GM12865 (cell line): Measurements from ENCODE around the gene PYCR2.

ENCODE experiments used
- DNase-seq: peaks from one replicate; pipeline ENCODE4 v3.0.0; 2010; ENCODE audit warnings: low read depth
- H3K4me3 ChIP-seq: 2 replicates; pipeline ENCODE4 v1.5.1; 2011; ENCODE audit warnings: mild to moderate bottlenecking, low read depth, low read length, control low read depth
- TF ChIP-seq, protein P1 (sequence below): IDR thresholded peaks from 2 replicates; pipeline ENCODE4 v1.5.1; 2011; ENCODE audit warnings: low read length, control low read depth, low read depth, inconsistent platforms; ENCODE audit not compliant: insufficient read depth; ENCODE audit errors: missing control alignments

PYCR2 gene

DNA sequence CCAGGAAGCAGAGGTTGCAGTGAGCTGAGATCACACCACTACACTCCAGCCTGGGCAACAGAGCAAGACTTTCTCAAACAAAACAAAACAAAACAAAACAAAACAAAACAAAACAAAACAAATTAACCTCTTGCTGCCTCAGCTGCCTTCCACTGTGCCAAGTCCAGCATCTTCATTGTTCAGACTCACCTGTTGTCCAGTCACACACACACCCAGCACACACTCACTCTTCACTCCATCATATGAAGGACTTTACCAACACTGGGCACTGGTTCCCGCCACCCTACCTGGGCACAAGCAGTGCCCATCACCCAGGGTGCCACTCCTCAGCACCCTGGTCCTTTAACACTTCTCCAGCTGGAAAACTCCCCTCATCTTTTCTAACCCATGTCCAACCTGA, 14.6 kb downstream of the PYCR2 start:
- DNase-seq, result no peak
- TF ChIP-seq, protein P1, sequence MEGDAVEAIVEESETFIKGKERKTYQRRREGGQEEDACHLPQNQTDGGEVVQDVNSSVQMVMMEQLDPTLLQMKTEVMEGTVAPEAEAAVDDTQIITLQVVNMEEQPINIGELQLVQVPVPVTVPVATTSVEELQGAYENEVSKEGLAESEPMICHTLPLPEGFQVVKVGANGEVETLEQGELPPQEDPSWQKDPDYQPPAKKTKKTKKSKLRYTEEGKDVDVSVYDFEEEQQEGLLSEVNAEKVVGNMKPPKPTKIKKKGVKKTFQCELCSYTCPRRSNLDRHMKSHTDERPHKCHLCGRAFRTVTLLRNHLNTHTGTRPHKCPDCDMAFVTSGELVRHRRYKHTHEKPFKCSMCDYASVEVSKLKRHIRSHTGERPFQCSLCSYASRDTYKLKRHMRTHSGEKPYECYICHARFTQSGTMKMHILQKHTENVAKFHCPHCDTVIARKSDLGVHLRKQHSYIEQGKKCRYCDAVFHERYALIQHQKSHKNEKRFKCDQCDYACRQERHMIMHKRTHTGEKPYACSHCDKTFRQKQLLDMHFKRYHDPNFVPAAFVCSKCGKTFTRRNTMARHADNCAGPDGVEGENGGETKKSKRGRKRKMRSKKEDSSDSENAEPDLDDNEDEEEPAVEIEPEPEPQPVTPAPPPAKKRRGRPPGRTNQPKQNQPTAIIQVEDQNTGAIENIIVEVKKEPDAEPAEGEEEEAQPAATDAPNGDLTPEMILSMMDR, result no peak
- H3K4me3 ChIP-seq, result no peak overlapping the region

GRCh38 chr1:225908773-225909172, 15.3 kb downstream of the PYCR2 start:
- H3K4me3 ChIP-seq, result no peak overlapping the region
- DNase-seq, result no peak
- TF ChIP-seq, protein P1, result no peak

- TF ChIP-seq, protein P1, result no peak
- H3K4me3 ChIP-seq, result no peak overlapping the region
- no peak for DNase-seq
These were observed 15.9 kb downstream of the PYCR2 start for GRCh38 chr1:225908013-225908640.

- no peak for DNase-seq
- no peak overlapping the region for H3K4me3 ChIP-seq
- TF ChIP-seq, protein P1, result no peak
These were observed 16.7 kb downstream of the PYCR2 start for GRCh38 chr1:225907341-225907740.

DNA sequence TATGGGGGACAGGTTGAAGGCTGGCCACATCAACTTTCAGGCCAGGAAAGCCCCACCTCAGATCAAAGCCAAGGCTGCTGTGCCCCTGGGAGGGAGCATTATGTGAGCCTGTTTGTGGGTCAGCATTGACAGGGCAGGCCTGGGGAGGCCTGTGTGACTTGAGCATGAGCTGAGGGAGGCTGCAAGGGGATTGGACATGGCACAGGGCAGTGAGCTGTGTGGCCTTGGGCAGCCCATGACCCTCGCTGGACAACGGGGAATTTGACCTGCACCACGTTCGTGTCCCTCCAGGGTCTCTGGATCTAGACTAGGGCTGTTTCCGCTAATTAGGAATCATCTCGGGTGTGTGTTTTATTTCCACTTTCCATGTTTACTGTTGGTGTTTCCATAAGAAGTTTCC, 17.6 kb downstream of the PYCR2 start:
- no peak for DNase-seq
- TF ChIP-seq, protein P1, result no peak
- no peak overlapping the region for H3K4me3 ChIP-seq

DNA sequence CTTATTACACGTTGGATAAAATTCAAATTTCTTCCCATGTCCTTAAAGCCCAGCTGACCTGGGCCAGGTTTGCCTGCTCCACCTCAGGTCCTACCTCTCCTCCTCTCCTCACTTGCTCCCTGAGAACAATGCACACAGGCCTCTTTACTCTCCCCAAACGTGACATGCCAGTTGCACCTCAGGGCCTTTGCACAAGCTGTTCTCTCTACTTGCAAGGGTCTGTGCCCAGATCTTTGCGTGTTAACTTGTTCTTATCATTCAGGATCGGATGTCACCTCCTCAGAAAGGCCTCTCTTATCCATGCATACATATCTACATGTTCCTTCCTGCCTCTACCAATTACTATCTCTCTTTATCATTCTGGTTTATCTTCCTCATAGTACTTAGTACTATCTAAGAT, 20.4 kb downstream of the PYCR2 start:
- TF ChIP-seq, protein P1, result no peak
- no peak overlapping the region for H3K4me3 ChIP-seq
- no peak for DNase-seq

- DNase-seq, result no peak
- H3K4me3 ChIP-seq, result no peak overlapping the region
- TF ChIP-seq, protein P1, result no peak
These were observed 24.8 kb downstream of the PYCR2 start for GRCh38 chr1:225899044-225899925.
